HG03175 (cell line): ENCODE results near the gene SVOPL.

Experiments used
- ATAC-seq: cut with Tn5 transposase; IDR thresholded peaks from one replicate; pipeline ENCODE4 v1.9.1; 2021; ENCODE audit warnings: mild to moderate bottlenecking, moderate library complexity; ENCODE audit not compliant: unreplicated experiment

The SVOPL gene

GRCh38 chr7:138662076-138662990 is 38.8 kb downstream of the SVOPL start:
- ATAC-seq = no peak

GRCh38 chr7:138661069-138661635 is 40.0 kb downstream of the SVOPL start:
- ATAC-seq = no peak

- ATAC-seq = no peak
These were observed 42.3 kb downstream of the SVOPL start for GRCh38 chr7:138658889-138659288.

GRCh38 chr7:138657854-138658386 is 43.2 kb downstream of the SVOPL start:
- no peak for ATAC-seq

GRCh38 chr7:138656952-138657351 is 44.2 kb downstream of the SVOPL start:
- no peak for ATAC-seq

GRCh38 chr7:138654616-138655015 is 46.5 kb downstream of the SVOPL start:
- peak; percentile 56 for ATAC-seq

GRCh38 chr7:138649506-138649905 is 51.7 kb downstream of the SVOPL start:
- no peak for ATAC-seq

GRCh38 chr7:138645284-138645683 is 55.9 kb downstream of the SVOPL start:
- ATAC-seq = no peak

GRCh38 chr7:138632826-138633602 is 68.1 kb downstream of the SVOPL start:
- ATAC-seq = no peak

- ATAC-seq = no peak
These were observed 68.8 kb downstream of the SVOPL start for GRCh38 chr7:138632384-138632783.

GRCh38 chr7:138630059-138630610 is 71.0 kb downstream of the SVOPL start:
- no peak for ATAC-seq

GRCh38 chr7:138627361-138627760 is 73.8 kb downstream of the SVOPL start:
- no peak for ATAC-seq

GRCh38 chr7:138626846-138627245 is 74.3 kb downstream of the SVOPL start:
- no peak for ATAC-seq

GRCh38 chr7:138625849-138626230 is 75.3 kb downstream of the SVOPL start:
- no peak for ATAC-seq

- ATAC-seq = no peak
These were observed 75.9 kb downstream of the SVOPL start for GRCh38 chr7:138625084-138625848.

- ATAC-seq = no peak
These were observed 78.3 kb downstream of the SVOPL start for GRCh38 chr7:138622841-138623240.

GRCh38 chr7:138618933-138619332 is 82.2 kb downstream of the SVOPL start:
- ATAC-seq = no peak

GRCh38 chr7:138618506-138618905 is 82.7 kb downstream of the SVOPL start:
- ATAC-seq = no peak

GRCh38 chr7:138616085-138616484 is 85.1 kb downstream of the SVOPL start:
- ATAC-seq = no peak

- ATAC-seq = no peak
These were observed 87.5 kb downstream of the SVOPL start for GRCh38 chr7:138613630-138614029.
